GM12872 (cell line): ENCODE measurements around the gene PIK3R3.

Experiments used
- TF ChIP-seq, protein P1 (sequence below): IDR thresholded peaks from 3 replicates; pipeline ENCODE4 v1.5.1; 2011; ENCODE audit warnings: low read depth, mild to moderate bottlenecking, low read length, moderate library complexity; ENCODE audit not compliant: insufficient read depth

The PIK3R3 gene

DNA sequence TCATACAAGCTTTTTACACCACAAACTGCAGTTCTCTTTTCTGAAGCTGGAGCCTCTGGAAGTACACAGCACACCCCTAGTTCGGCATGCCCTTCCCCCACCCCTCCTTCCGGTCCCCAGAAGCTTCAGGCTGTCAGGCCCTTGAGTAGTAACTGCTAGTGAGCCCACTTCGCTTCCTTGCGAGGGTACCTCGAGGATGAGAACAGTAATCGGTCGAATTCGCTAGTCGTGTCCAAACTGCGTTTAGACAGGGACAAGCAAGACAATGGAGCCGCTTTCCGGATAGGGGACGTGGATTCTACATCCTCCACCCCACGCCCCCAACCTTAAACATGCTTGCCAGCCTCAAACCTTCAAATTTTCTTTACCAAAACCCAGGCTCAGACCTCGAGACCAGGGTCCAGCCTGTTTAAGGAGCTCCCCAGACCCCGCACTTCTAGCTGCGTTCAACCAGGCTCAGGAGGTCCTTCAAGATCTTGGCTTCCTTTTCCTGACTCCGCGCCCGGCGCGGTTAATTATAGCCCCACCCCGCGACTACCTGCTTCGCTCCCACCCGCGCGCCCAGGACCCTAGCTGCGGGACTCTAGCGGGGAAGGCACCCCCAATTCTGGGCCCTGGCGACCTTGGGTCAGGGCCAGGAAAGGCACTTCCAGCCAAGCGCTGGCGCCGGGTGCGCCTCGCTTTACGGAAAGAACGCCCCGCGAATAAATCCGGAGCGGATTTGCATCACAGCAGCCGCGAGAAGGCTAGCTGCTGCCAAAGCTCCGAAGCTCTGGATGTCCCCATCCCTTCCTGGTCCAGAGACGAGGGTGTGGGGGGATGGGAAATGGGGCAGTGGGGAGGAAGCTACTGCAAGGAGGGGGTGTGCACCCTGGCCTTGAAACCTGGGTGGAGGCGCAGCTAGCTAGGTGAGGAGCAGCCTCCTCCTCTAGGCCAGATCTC lies 34.4 kb upstream of the PIK3R3 start:
- TF ChIP-seq, protein P1, sequence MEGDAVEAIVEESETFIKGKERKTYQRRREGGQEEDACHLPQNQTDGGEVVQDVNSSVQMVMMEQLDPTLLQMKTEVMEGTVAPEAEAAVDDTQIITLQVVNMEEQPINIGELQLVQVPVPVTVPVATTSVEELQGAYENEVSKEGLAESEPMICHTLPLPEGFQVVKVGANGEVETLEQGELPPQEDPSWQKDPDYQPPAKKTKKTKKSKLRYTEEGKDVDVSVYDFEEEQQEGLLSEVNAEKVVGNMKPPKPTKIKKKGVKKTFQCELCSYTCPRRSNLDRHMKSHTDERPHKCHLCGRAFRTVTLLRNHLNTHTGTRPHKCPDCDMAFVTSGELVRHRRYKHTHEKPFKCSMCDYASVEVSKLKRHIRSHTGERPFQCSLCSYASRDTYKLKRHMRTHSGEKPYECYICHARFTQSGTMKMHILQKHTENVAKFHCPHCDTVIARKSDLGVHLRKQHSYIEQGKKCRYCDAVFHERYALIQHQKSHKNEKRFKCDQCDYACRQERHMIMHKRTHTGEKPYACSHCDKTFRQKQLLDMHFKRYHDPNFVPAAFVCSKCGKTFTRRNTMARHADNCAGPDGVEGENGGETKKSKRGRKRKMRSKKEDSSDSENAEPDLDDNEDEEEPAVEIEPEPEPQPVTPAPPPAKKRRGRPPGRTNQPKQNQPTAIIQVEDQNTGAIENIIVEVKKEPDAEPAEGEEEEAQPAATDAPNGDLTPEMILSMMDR: no peak

- TF ChIP-seq, protein P1: no peak
Observed at GRCh38 chr1:46160212-46160611, 27.8 kb upstream of the PIK3R3 start.

- TF ChIP-seq, protein P1: no peak
Observed at GRCh38 chr1:46159516-46159915, 27.1 kb upstream of the PIK3R3 start.

DNA sequence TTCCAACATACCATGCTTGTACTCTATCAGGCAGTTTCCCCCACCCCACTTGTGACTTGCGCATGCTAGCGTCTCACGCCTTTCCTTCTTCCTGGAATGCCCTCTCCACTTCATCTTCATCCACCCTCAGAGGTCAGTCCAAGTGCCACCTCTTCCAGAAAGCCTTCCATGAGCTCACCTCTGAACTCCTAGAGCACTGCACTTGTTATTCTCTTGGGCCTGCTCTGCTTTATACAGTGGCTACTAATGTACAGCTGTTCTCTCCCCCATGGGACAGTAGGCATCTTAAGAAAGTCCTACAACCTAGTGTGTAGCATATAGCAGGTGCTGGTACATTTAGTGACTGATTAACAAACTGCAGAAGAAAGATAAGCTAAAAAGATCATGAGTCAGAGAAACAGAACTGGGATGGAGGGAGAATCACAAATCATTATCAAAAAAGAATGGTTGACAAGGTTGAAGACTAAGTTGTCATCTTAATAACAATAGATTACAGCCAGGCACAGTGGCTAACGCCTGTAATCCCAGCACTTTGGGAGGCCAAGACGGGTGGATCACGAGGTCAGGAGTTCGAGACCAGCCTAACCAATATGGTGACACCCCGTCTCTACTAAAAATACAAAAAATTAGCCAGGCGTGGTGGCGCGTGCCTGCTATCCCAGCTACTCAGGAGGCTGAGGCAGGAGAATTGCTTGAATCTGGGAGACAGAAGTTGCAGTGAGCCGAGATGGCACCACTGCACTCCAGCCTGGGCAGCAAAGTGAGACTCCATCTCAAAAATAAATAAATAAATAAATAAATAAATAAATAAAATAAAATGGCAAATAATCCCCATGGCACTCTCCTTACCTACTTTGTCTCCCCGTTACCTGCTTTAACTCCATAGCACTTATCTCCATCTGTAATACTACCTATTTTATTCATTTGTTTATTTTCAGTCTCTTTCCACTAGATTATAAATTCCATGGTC lies 26.2 kb upstream of the PIK3R3 start:
- TF ChIP-seq, protein P1: no peak

GRCh38 chr1:46157916-46158311 lies 25.5 kb upstream of the PIK3R3 start:
- TF ChIP-seq, protein P1: no peak

DNA sequence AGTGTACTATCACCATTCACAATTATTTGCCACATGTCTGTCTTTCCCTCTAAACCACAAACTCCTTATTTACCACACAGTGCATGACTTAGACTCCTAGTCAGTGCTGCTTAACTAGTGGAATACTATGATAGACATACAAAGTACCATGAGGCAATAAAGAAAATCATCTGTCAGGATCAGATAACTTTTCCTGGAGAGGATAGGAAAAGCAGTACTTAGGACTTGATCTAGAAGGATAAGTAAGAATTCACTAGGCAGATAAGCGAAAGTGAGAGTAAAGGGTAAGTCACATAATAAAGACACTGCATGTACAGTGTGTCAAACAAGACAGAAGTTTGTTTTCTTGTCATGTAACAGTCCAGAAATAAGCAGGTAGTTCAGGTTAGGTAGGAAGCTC lies 21.3 kb upstream of the PIK3R3 start:
- TF ChIP-seq, protein P1: no peak

DNA sequence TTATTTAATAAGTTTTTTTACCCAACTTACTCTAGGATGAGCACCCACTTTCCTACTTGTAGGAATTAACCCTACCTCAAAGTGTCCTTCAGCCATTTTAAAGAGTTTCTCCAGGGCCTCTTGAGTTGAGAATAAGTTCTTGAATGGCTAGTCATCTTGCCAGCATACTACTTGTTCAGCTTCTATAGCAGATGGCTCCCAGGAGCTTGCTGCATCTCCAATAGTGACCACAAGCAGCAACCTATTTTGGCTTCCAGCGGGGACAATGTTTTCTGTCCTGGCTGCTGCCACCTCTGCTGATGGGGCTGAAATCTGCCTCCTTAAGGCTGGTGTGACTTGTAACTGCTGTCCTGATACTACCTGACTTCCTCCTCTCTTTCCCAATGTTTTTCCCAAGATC lies 20.8 kb upstream of the PIK3R3 start:
- TF ChIP-seq, protein P1: no peak
